Karpas-422 (cell line): ENCODE results near the gene BMAL2. TPM values are rescaled to one million over a fixed set of nuclear protein-coding genes. Genes with fewer than 3 reads are reported as not detected.

ENCODE experiments used
- DNase-seq: peaks from one replicate; pipeline ENCODE4 v3.0.0-alpha.2; 2015
- H2AFZ ChIP-seq: fragments of 200-600 bp; sonication (generic); 2 replicates; pipeline ENCODE4 v1.6.1; 2014; ENCODE audit warnings: antibody characterized with exemption, low read length, mixed read lengths
- H3K27ac ChIP-seq: fragments of 200-600 bp; sonication (generic); 2 replicates; pipeline ENCODE4 v1.5.1; 2014; ENCODE audit warnings: mild to moderate bottlenecking, low read length, moderate library complexity
- H3K27me3 ChIP-seq: fragments of 200-600 bp; sonication (generic); 2 replicates; pipeline ENCODE4 v1.6.1; 2014; ENCODE audit warnings: low read length, mixed read lengths
- H3K36me3 ChIP-seq: fragments of 200-600 bp; sonication (generic); 2 replicates; pipeline ENCODE4 v1.6.1; 2014; ENCODE audit warnings: low read length, mixed read lengths; ENCODE audit not compliant: insufficient read depth
- H3K4me1 ChIP-seq: fragments of 200-600 bp; sonication (generic); 2 replicates; pipeline ENCODE4 v1.6.1; 2014; ENCODE audit warnings: mild to moderate bottlenecking, low read length, mixed read lengths
- H3K4me2 ChIP-seq: fragments of 200-600 bp; sonication (generic); 2 replicates; pipeline ENCODE4 v1.6.1; 2014; ENCODE audit warnings: low read length, low read depth, mild to moderate bottlenecking; ENCODE audit not compliant: poor library complexity, severe bottlenecking
- H3K4me3 ChIP-seq: fragments of 200-600 bp; sonication (generic); 2 replicates; pipeline ENCODE4 v1.5.1; 2014; ENCODE audit warnings: mild to moderate bottlenecking, antibody characterized with exemption, low read length, mixed read lengths
- H3K79me2 ChIP-seq: fragments of 200-600 bp; sonication (generic); 2 replicates; pipeline ENCODE4 v1.6.1; 2014; ENCODE audit warnings: mild to moderate bottlenecking, low read length, mixed read lengths
- H3K9ac ChIP-seq: fragments of 200-600 bp; sonication (generic); 2 replicates; pipeline ENCODE4 v1.6.0; 2014; ENCODE audit warnings: low read length
- H3K9me2 ChIP-seq: fragments of 200-600 bp; sonication (generic), shearing (Covaris generic); replicated peaks from 2 replicates; pipeline ENCODE4 v1.6.0; 2014; ENCODE audit warnings: mild to moderate bottlenecking, low read length, moderate library complexity; ENCODE audit not compliant: insufficient read depth
- H3K9me3 ChIP-seq: fragments of 300-700, 200-600 bp; sonication (generic); 2 replicates; pipeline ENCODE4 v1.6.1; 2014; ENCODE audit warnings: low read length, mixed read lengths
- H4K20me1 ChIP-seq: fragments of 200-600 bp; sonication (generic); 2 replicates; pipeline ENCODE4 v1.6.1; 2014; ENCODE audit warnings: mild to moderate bottlenecking, antibody characterized with exemption, low read length, low read depth; ENCODE audit not compliant: insufficient read depth
- total RNA-seq: library from RNA; depleted of rRNA; stranded (reverse); fragments of >200 nt; shearing (Covaris generic); gene quantifications from 2 replicates; pipeline ENCODE4 v1.2.3, GENCODE V29; 2014; ENCODE audit warnings: low replicate concordance

Gene BMAL2
- total RNA-seq, 1 experiment from 2014 or later = not detected

- Histone ChIP-seq H3K4me1 (no peaks in the 10 kb centered on the region), H3K27ac (no peak overlapping the region), H3K27me3 (0 out of 2 replicates have a peak, but pooled peaks cover 4% of the 10 kb centered on the region), H3K9me2 (no peaks in the 10 kb centered on the region), H3K9me3 (no peaks in the 10 kb centered on the region), H3K79me2 (no peaks in the 10 kb centered on the region), H3K4me2 (no peak overlapping the region), H3K36me3 (no peaks in the 10 kb centered on the region), H3K4me3 (no peak overlapping the region), H2AFZ (no peak overlapping the region), H4K20me1 (no peaks in the 10 kb centered on the region), H3K9ac (no peak overlapping the region)
- DNase-seq = no peak
Observed at GRCh38 chr12:27293463-27293862, 39.2 kb upstream of the BMAL2 start.

- Histone ChIP-seq H3K9me3 (no peaks in the 10 kb centered on the region), H3K4me3 (no peak overlapping the region), H3K27ac (no peak overlapping the region), H3K4me1 (no peaks in the 10 kb centered on the region), H3K27me3 (no peaks in the 10 kb centered on the region), H3K79me2 (no peaks in the 10 kb centered on the region), H4K20me1 (no peaks in the 10 kb centered on the region), H3K9me2 (no peaks in the 10 kb centered on the region), H2AFZ (no peak overlapping the region), H3K4me2 (no peak overlapping the region), H3K9ac (no peak overlapping the region), H3K36me3 (no peaks in the 10 kb centered on the region)
- DNase-seq = no peak
Observed at GRCh38 chr12:27296674-27297073, 36.0 kb upstream of the BMAL2 start.

- DNase-seq = no peak
- Histone ChIP-seq H3K36me3 (no peaks in the 10 kb centered on the region), H3K79me2 (no peaks in the 10 kb centered on the region), H3K9me2 (no peaks in the 10 kb centered on the region), H3K4me3 (no peak overlapping the region), H3K9ac (no peak overlapping the region), H3K4me2 (no peak overlapping the region), H3K4me1 (no peaks in the 10 kb centered on the region), H2AFZ (no peak overlapping the region), H3K27me3 (no peaks in the 10 kb centered on the region), H3K9me3 (no peaks in the 10 kb centered on the region), H4K20me1 (no peaks in the 10 kb centered on the region), H3K27ac (no peak overlapping the region)
Observed at GRCh38 chr12:27297566-27297965, 35.1 kb upstream of the BMAL2 start.

GRCh38 chr12:27299102-27299501 is 33.5 kb upstream of the BMAL2 start:
- no peak for DNase-seq
- H3K27me3 ChIP-seq = no peaks in the 10 kb centered on the region
- no peaks in the 10 kb centered on the region for H4K20me1 ChIP-seq
- no peaks in the 10 kb centered on the region for H3K9me2 ChIP-seq
- no peak overlapping the region for H3K4me2 ChIP-seq
- H3K4me3 ChIP-seq = no peak overlapping the region
- no peaks in the 10 kb centered on the region for H3K36me3 ChIP-seq
- no peak overlapping the region for H3K27ac ChIP-seq
- no peak overlapping the region for H2AFZ ChIP-seq
- no peaks in the 10 kb centered on the region for H3K79me2 ChIP-seq
- H3K9ac ChIP-seq = no peak overlapping the region
- no peaks in the 10 kb centered on the region for H3K9me3 ChIP-seq
- H3K4me1 ChIP-seq = no peaks in the 10 kb centered on the region

GRCh38 chr12:27300226-27300625 is 32.4 kb upstream of the BMAL2 start:
- H4K20me1 ChIP-seq = no peaks in the 10 kb centered on the region
- DNase-seq = no peak
- no peaks in the 10 kb centered on the region for H3K9me3 ChIP-seq
- H3K36me3 ChIP-seq = no peaks in the 10 kb centered on the region
- no peak overlapping the region for H3K4me3 ChIP-seq
- H3K27ac ChIP-seq = no peak overlapping the region
- no peaks in the 10 kb centered on the region for H3K79me2 ChIP-seq
- no peaks in the 10 kb centered on the region for H3K9me2 ChIP-seq
- H2AFZ ChIP-seq = no peak overlapping the region
- H3K4me1 ChIP-seq = no peaks in the 10 kb centered on the region
- no peak overlapping the region for H3K4me2 ChIP-seq
- no peaks in the 10 kb centered on the region for H3K27me3 ChIP-seq
- no peak overlapping the region for H3K9ac ChIP-seq

- no peak overlapping the region for H3K27ac ChIP-seq
- no peaks in the 10 kb centered on the region for H3K4me1 ChIP-seq
- no peaks in the 10 kb centered on the region for H3K27me3 ChIP-seq
- no peaks in the 10 kb centered on the region for H4K20me1 ChIP-seq
- no peaks in the 10 kb centered on the region for H3K79me2 ChIP-seq
- no peak overlapping the region for H2AFZ ChIP-seq
- no peak overlapping the region for H3K4me2 ChIP-seq
- DNase-seq = no peak
- H3K36me3 ChIP-seq = no peaks in the 10 kb centered on the region
- H3K4me3 ChIP-seq = no peak overlapping the region
- H3K9ac ChIP-seq = no peak overlapping the region
- H3K9me2 ChIP-seq = no peaks in the 10 kb centered on the region
- no peaks in the 10 kb centered on the region for H3K9me3 ChIP-seq
Observed at GRCh38 chr12:27303139-27304111, 29.2 kb upstream of the BMAL2 start.

GRCh38 chr12:27304856-27305255 is 27.8 kb upstream of the BMAL2 start:
- Histone ChIP-seq H3K9ac (no peak overlapping the region), H3K9me3 (no peaks in the 10 kb centered on the region), H4K20me1 (no peaks in the 10 kb centered on the region), H3K4me2 (no peak overlapping the region), H3K27me3 (no peaks in the 10 kb centered on the region), H3K27ac (no peak overlapping the region), H2AFZ (no peak overlapping the region), H3K4me3 (no peak overlapping the region), H3K4me1 (no peaks in the 10 kb centered on the region), H3K9me2 (no peaks in the 10 kb centered on the region), H3K79me2 (no peaks in the 10 kb centered on the region), H3K36me3 (no peaks in the 10 kb centered on the region)
- no peak for DNase-seq

- no peaks in the 10 kb centered on the region for H3K27me3 ChIP-seq
Observed at GRCh38 chr12:27305673-27306456, 26.8 kb upstream of the BMAL2 start.

More at GRCh38 chr12:27305673-27306456, 26.8 kb upstream of the BMAL2 start:
- Histone ChIP-seq H3K9me3 (no peaks in the 10 kb centered on the region), H3K36me3 (no peaks in the 10 kb centered on the region), H3K4me3 (no peak overlapping the region), H3K4me1 (no peaks in the 10 kb centered on the region), H3K9ac (no peak overlapping the region), H3K9me2 (no peaks in the 10 kb centered on the region), H2AFZ (no peak overlapping the region), H3K4me2 (no peak overlapping the region), H3K79me2 (no peaks in the 10 kb centered on the region), H3K27ac (no peak overlapping the region), H4K20me1 (no peaks in the 10 kb centered on the region)
- DNase-seq = peak; percentile 73
